HepG2 (cell line): ENCODE measurements around the gene ZNF23. TPM values are rescaled to one million over a fixed set of nuclear protein-coding genes. Genes with fewer than 3 reads are reported as not detected.
A peak's percentile ranks its signal among the peaks of the same experiment; 100 is the strongest.

Experiments
- CC2D1A ChIP-seq: sonication (generic); formaldehyde crosslinking; IDR thresholded peaks from 2 replicates; pipeline ENCODE4 v1.8.1; 2023; ENCODE audit warnings: mild to moderate bottlenecking, missing genetic modification reagents
- E2F2 ChIP-seq: sonication (generic); formaldehyde crosslinking; IDR thresholded peaks from 2 replicates; pipeline ENCODE4 v1.4.0; 2020; ENCODE audit warnings: missing genetic modification reagents, borderline replicate concordance
- FLYWCH1 ChIP-seq: sonication (generic); formaldehyde crosslinking; IDR thresholded peaks from 2 replicates; pipeline ENCODE4 v1.8.1; 2023; ENCODE audit warnings: mild to moderate bottlenecking, missing genetic modification reagents
- FOXK1 ChIP-seq: sonication (generic); formaldehyde crosslinking; IDR thresholded peaks from 2 replicates; pipeline ENCODE4 v1.4.0; 2020; ENCODE audit warnings: low read depth, missing genetic modification reagents, borderline replicate concordance
- FOXP4 ChIP-seq: sonication (generic); formaldehyde crosslinking; IDR thresholded peaks from 2 replicates; pipeline ENCODE4 v1.4.0; 2020; ENCODE audit warnings: missing genetic modification reagents
- GPN1 ChIP-seq: sonication (generic); formaldehyde crosslinking; IDR thresholded peaks from 2 replicates; pipeline ENCODE4 v1.5.1; 2020; ENCODE audit warnings: missing genetic modification reagents, borderline replicate concordance
- HDAC1 ChIP-seq: sonication (generic); formaldehyde crosslinking; IDR thresholded peaks from 2 replicates; pipeline ENCODE4 v1.5.1; 2020; ENCODE audit warnings: mild to moderate bottlenecking, missing genetic modification reagents
- HDAC6 ChIP-seq: fragments of 200-600 bp; sonication (generic); IDR thresholded peaks from 2 replicates; pipeline ENCODE4 v1.7.0; 2017; ENCODE audit warnings: mild to moderate bottlenecking, antibody characterized with exemption, low read length, low read depth
- IRF2 ChIP-seq: IDR thresholded peaks from 2 replicates; pipeline ENCODE4 v1.6.1; 2018; ENCODE audit warnings: missing genetic modification reagents, missing compliant biosample characterization
- JDP2 ChIP-seq: sonication (generic); formaldehyde crosslinking; IDR thresholded peaks from 2 replicates; pipeline ENCODE4 v1.8.1; 2022; ENCODE audit warnings: missing genetic modification reagents, borderline replicate concordance
- JUNB ChIP-seq: sonication (generic); formaldehyde crosslinking; IDR thresholded peaks from 2 replicates; pipeline ENCODE4 v1.8.0; 2022; ENCODE audit warnings: missing genetic modification reagents, mild to moderate bottlenecking, borderline replicate concordance
- KMT2B ChIP-seq: IDR thresholded peaks from 2 replicates; pipeline ENCODE4 v1.6.1; 2016; ENCODE audit warnings: missing genetic modification reagents, missing compliant biosample characterization
- MAFF ChIP-seq: IDR thresholded peaks from 2 replicates; pipeline ENCODE4 v1.6.1; 2011; ENCODE audit warnings: low read depth, low read length, improper control_type of control experiment
- MAFK ChIP-seq, 2 experiments: IDR thresholded peaks in 1 of 2; conservative IDR thresholded peaks in 1 of 2; 2 replicates each; pipeline ENCODE4 v1.6.1; 2011; ENCODE audit warnings: improper control_type of control experiment in 2 of 2, low read length in 2 of 2
- MED1 ChIP-seq: sonication (generic); formaldehyde crosslinking; IDR thresholded peaks from 2 replicates; pipeline ENCODE4 v1.4.0; 2020; ENCODE audit warnings: missing genetic modification reagents
- NR1H2 ChIP-seq: sonication (generic); formaldehyde crosslinking; IDR thresholded peaks from 2 replicates; pipeline ENCODE4 v1.8.1; 2022; ENCODE audit warnings: low read depth, missing genetic modification reagents, borderline replicate concordance
- TEF ChIP-seq: sonication (generic); formaldehyde crosslinking; IDR thresholded peaks from 2 replicates; pipeline ENCODE4 v1.5.0; 2020; ENCODE audit warnings: missing genetic modification reagents
- TRIM22 ChIP-seq: fragments of 450-650 bp; IDR thresholded peaks from 2 replicates; pipeline ENCODE4 v1.6.1; 2017
- TRIM24 ChIP-seq: sonication (generic); formaldehyde crosslinking; IDR thresholded peaks from 2 replicates; pipeline ENCODE4 v1.8.0; 2022; ENCODE audit warnings: mild to moderate bottlenecking, missing genetic modification reagents
- ZBTB7B ChIP-seq: sonication (generic); formaldehyde crosslinking; IDR thresholded peaks from 2 replicates; pipeline ENCODE4 v1.4.0; 2020; ENCODE audit warnings: missing genetic modification reagents
- ZFP36 ChIP-seq: fragments of 150-350 bp; IDR thresholded peaks from 2 replicates; pipeline ENCODE4 v1.6.1; 2018; ENCODE audit warnings: borderline replicate concordance, low read length, low read depth; ENCODE audit not compliant: partially characterized antibody
- ZNF225 ChIP-seq: sonication (generic); formaldehyde crosslinking; IDR thresholded peaks from 2 replicates; pipeline ENCODE4 v1.4.0; 2020; ENCODE audit warnings: mild to moderate bottlenecking, missing genetic modification reagents
- ZNF543 ChIP-seq: sonication (generic); formaldehyde crosslinking; IDR thresholded peaks from 2 replicates; pipeline ENCODE4 v1.4.0; 2020; ENCODE audit warnings: mild to moderate bottlenecking, missing genetic modification reagents
- ZNF788 ChIP-seq: sonication (generic); formaldehyde crosslinking; IDR thresholded peaks from 2 replicates; pipeline ENCODE4 v1.5.0; 2020; ENCODE audit warnings: mild to moderate bottlenecking, missing genetic modification reagents, borderline replicate concordance
- ZSCAN9 ChIP-seq: IDR thresholded peaks from 2 replicates; pipeline ENCODE4 v1.6.1; 2016; ENCODE audit warnings: borderline replicate concordance
- polyA plus RNA-seq, 8 experiments: library from polyadenylated mRNA; depleted of rRNA in 3 of 8; stranded (reverse) in 7 of 8; unstranded in 1 of 8; fragments of >200 nt; fragmentation: Illumina TruSeq in 4 of 8; extraction: Trizol in 4 of 8; gene quantifications; 2 replicates each; pipeline versions ENCODE4 v1.2.1 to v1.2.3, GENCODE V29; 2011 to 2016; ENCODE audit warnings: low read depth in 4 of 8, missing spikeins in 1 of 8, mixed read lengths in 1 of 8; ENCODE audit not compliant: insufficient read depth in 1 of 8
- total RNA-seq, 5 experiments: library from RNA; depleted of rRNA; stranded (reverse); fragments of >200 nt; fragmentation: Illumina TruSeq; extraction: Trizol; gene quantifications; 2 replicates each; pipeline ENCODE4 v1.2.3, GENCODE V29; 2016; ENCODE audit warnings: low read depth in 1 of 5

ZNF23 gene
- total and polyA plus RNA-seq, 2 of the 13 experiments (the other 11 are each of a cell fraction or from before 2014, with no cell fraction given), result 8.6 to 12.2 TPM

GRCh38 chr16:71484006-71484893 lies 22.2 kb upstream of the ZNF23 start (continued):
- TF ChIP-seq ZNF543 (CRISPR knock-in tag) (peak; percentile 51; the same call in 1 of the 2 replicates), HDAC1 (CRISPR knock-in tag) (peak; percentile 84), E2F2 (CRISPR knock-in tag) (0 out of 2 replicates have a peak, but pooled peaks have one; percentile 30), ZNF225 (CRISPR knock-in tag) (peak; percentile 93; the same call in 1 of the 2 replicates), TEF (CRISPR knock-in tag) (no peak), FOXP4 (CRISPR knock-in tag) (no peak; the same call in 1 of the 2 replicates), IRF2 (peak; percentile 100), MAFF (no peak), MAFK (conservative IDR thresholded peaks at IDR 0.05 in 1 of 2, IDR thresholded peaks at IDR 0.05 in 1 of 2; ENCODE audit: low read length in 2 of 2) (no peak), HDAC6 (no peak), JUNB (no peak), KMT2B (CRISPR knock-in tag) (peak; percentile 98), TRIM22 (no peak), CC2D1A (CRISPR knock-in tag) (no peak; the same call in 1 of the 2 replicates), TRIM24 (CRISPR knock-in tag) (no peak), ZFP36 (no peak), ZBTB7B (peak; percentile 72), FOXK1 (peak; percentile 85), ZSCAN9 (CRISPR knock-in tag) (no peak; the same call in 1 of the 2 replicates), MED1 (CRISPR knock-in tag) (peak; percentile 50; the same call in 1 of the 2 replicates), JDP2 (no peak), GPN1 (CRISPR knock-in tag) (no peak), ZNF788 (CRISPR knock-in tag) (peak; percentile 85), NR1H2 (no peak), FLYWCH1 (CRISPR knock-in tag) (no peak)
